GM12864 (cell line): Measurements from ENCODE around the gene OR9Q1.

Source experiments
- DNase-seq: peaks from one replicate; pipeline ENCODE4 v3.0.0-alpha.2; 2011; ENCODE audit warnings: low read depth
- H3K4me3 ChIP-seq: 2 replicates; pipeline ENCODE4 v1.5.1; 2011; ENCODE audit warnings: mild to moderate bottlenecking, low read depth, low read length, control low read depth
- TF ChIP-seq, protein P1 (sequence below): IDR thresholded peaks from 2 replicates; pipeline ENCODE4 v1.5.1; 2011; ENCODE audit warnings: low read depth, mild to moderate bottlenecking, moderate library complexity, low read length, control low read depth, inconsistent platforms; ENCODE audit errors: missing control alignments

Gene OR9Q1

DNA sequence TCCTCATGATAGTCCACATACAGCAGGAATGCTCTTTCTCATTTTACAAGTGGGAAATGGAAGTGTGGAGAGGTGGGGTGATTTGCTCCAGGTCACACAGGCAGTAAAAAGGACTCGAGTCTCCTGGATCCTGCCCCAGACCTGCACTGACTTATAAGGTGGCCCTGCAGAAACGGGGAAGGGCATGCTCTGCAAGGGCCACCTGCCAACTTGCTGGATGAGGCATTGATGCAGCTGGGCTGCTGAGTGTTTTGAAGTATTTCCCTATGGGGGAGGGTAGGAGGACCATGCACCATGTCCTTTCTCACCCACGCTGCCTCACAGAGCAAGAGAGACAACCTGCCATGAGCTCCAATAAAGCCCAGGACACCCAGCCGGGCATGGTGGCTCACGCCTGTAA lies 44.0 kb downstream of the OR9Q1 start:
- TF ChIP-seq, protein P1, sequence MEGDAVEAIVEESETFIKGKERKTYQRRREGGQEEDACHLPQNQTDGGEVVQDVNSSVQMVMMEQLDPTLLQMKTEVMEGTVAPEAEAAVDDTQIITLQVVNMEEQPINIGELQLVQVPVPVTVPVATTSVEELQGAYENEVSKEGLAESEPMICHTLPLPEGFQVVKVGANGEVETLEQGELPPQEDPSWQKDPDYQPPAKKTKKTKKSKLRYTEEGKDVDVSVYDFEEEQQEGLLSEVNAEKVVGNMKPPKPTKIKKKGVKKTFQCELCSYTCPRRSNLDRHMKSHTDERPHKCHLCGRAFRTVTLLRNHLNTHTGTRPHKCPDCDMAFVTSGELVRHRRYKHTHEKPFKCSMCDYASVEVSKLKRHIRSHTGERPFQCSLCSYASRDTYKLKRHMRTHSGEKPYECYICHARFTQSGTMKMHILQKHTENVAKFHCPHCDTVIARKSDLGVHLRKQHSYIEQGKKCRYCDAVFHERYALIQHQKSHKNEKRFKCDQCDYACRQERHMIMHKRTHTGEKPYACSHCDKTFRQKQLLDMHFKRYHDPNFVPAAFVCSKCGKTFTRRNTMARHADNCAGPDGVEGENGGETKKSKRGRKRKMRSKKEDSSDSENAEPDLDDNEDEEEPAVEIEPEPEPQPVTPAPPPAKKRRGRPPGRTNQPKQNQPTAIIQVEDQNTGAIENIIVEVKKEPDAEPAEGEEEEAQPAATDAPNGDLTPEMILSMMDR: no peak
- DNase-seq: no peak
- H3K4me3 ChIP-seq: no peak overlapping the region

DNA sequence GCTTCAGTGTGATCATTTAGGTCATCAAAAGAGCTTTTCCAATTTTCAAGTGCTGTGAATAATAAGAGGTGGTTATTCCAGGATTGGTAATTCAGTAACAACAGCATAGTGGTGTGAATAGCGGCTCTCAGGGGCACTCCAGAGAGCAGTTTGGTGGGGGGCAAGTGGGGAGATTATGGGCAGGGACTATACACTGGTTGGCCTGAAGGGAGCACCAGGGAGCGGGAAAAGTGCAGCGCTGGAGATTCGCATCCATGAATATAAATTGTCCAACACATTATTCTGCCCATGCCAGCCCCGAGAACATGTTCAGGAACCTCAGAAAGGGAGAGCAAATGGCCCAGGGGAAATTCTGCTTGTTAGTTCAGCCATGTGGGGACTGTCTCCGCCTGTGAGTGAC lies 45.0 kb downstream of the OR9Q1 start:
- DNase-seq: no peak

DNA sequence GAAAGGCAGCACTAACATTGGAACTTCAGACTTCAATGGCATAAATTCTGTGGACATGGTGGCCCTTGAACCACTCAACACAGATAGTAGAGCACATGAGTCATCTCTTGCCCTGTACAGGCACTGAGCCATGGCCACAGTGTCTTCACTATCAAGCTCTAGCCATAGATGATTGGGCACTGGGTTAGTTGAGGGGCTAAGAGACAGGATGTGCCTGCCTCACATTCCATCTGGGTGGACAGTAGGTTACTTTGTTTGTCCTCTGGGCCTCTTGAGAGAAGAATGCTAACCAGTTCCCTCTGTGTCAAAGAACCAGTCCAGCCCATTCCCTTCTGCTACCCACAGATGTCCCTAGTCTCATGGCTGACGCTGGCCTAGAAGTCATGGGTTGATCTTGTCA lies 46.9 kb downstream of the OR9Q1 start:
- H3K4me3 ChIP-seq: no peak overlapping the region
- no peak for DNase-seq
- TF ChIP-seq, protein P1: no peak

More for the DNA sequence above, 45.0 kb downstream of the OR9Q1 start:
- H3K4me3 ChIP-seq: no peak overlapping the region
- TF ChIP-seq, protein P1: no peak

DNA sequence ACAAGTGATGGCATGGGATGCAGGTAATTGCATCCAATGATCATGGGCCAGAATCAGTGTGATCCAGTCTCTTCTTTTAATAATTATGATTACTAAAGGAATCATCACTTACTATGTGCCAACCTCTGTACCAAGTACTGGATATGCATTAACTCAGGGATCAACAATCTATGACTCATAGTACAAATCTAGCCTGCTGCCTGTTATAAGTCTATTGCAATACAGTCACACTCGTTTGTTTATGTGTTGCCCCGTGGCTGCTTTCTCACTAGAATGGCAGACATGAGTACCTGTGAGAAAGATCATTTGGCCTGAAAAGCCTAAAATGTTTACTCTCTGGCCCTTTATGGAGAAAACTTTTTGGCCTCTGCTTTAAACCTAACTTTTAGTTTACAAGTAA lies 52.1 kb downstream of the OR9Q1 start:
- no peak for DNase-seq

DNA sequence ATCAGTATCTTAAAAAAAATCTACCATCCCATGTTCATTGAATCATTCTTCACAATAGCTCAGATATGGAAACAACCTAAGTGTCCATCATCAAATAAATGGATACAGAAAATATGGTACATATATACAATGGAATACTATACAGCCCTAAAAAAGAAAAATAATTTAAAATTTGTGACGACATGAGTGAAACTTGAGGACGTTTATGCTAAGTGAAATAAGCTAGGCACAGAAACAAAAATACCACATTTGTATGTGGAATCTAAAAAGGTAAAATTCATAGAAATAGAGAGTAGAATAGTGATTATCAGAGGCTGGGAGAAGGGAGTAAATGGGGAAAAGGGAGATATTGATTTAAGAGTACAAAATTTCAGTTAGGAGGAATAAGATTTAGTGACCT lies 62.8 kb downstream of the OR9Q1 start:
- TF ChIP-seq, protein P1: no peak
- H3K4me3 ChIP-seq: no peak overlapping the region
- no peak for DNase-seq

More for the DNA sequence above, 52.1 kb downstream of the OR9Q1 start:
- TF ChIP-seq, protein P1: no peak
- H3K4me3 ChIP-seq: no peak overlapping the region

DNA sequence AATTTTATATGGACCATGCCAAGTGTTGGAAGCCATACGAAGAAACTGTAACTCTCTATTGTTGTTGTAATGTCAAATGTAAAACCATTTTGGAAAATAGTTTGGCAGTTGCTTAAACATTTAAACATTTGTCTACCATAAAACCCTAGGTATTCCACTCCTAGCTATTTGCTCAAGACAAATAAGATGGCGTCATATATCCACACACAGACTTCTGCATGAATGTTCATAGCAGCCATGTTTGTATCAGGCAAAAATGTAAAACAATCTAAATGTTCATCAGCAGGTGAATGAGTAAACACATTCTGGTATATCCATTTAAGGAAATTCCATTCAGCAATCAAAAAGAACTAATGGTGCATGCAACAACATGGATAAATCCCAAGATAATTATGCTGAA lies 73.8 kb downstream of the OR9Q1 start:
- no peak for DNase-seq
- TF ChIP-seq, protein P1: no peak
- H3K4me3 ChIP-seq: no peak overlapping the region

DNA sequence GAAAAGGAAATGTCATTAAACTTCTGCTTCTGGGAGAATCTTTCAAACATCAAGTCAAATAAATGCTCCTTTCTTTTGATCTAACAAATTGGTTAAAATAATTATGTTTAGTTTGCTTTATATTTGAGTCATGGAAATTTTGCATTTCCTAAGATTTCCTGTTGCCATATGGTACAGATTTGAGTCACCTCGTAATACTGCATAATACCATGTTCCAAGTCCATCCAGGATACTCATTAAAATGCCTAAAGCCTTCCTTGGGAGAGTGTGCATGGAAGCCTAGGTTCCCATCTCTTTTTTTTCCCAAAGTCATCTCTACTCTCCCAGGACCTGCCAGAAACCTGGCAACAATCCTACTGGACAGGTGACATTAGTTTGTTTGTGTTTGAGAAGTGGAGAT lies 97.4 kb downstream of the OR9Q1 start:
- DNase-seq: no peak
- TF ChIP-seq, protein P1: no peak

More for the DNA sequence above, 97.4 kb downstream of the OR9Q1 start:
- H3K4me3 ChIP-seq: no peak overlapping the region
